Osteoblast (primary cell): ENCODE results near the gene QRSL1. TPM values are rescaled to one million over a fixed set of nuclear protein-coding genes. Genes with fewer than 3 reads are reported as not detected.

ENCODE experiments used
- DNase-seq: peaks from one replicate; pipeline ENCODE4 v3.0.0; 2011; ENCODE audit warnings: low spot score, mixed read lengths; ENCODE audit not compliant: insufficient read length; ENCODE audit errors: missing footprints
- H2AFZ ChIP-seq: 2 replicates; pipeline ENCODE4 v1.6.0; 2011; ENCODE audit warnings: mild to moderate bottlenecking, low read length
- H3K27ac ChIP-seq: 2 replicates; pipeline ENCODE4 v1.5.1; 2011; ENCODE audit warnings: mild to moderate bottlenecking, low read depth, low read length, moderate library complexity
- H3K27me3 ChIP-seq: 2 replicates; pipeline ENCODE4 v1.6.0; 2012; ENCODE audit warnings: mild to moderate bottlenecking, control low read depth, inconsistent platforms, low read length, moderate library complexity; ENCODE audit not compliant: insufficient read depth
- H3K36me3 ChIP-seq: 2 replicates; pipeline ENCODE4 v1.5.1; 2011; ENCODE audit warnings: mild to moderate bottlenecking, low read length, control low read depth, moderate library complexity; ENCODE audit not compliant: insufficient read depth
- H3K4me1 ChIP-seq: 2 replicates; pipeline ENCODE4 v1.5.1; 2011; ENCODE audit warnings: mild to moderate bottlenecking, low read length, control low read depth, moderate library complexity; ENCODE audit not compliant: insufficient read depth
- H3K4me2 ChIP-seq: 2 replicates; pipeline ENCODE4 v1.6.0; 2011; ENCODE audit warnings: mild to moderate bottlenecking, low read length; ENCODE audit not compliant: insufficient read depth
- H3K4me3 ChIP-seq: fragments of 200-600 bp; sonication (generic); 3 replicates; pipeline ENCODE4 v1.5.1; 2012; ENCODE audit warnings: mild to moderate bottlenecking, low read length, inconsistent platforms; ENCODE audit not compliant: insufficient read depth
- H3K79me2 ChIP-seq: 2 replicates; pipeline ENCODE4 v1.6.0; 2012; ENCODE audit warnings: mild to moderate bottlenecking, low read length, control low read depth, inconsistent platforms; ENCODE audit not compliant: insufficient read depth
- H3K9me3 ChIP-seq: 2 replicates; pipeline ENCODE4 v1.5.1; 2011; ENCODE audit warnings: low read depth, low read length, control low read depth
- H4K20me1 ChIP-seq: 2 replicates; pipeline ENCODE4 v1.6.0; 2012; ENCODE audit warnings: mild to moderate bottlenecking, low read length, control low read depth; ENCODE audit not compliant: insufficient read depth
- small RNA-seq: library from RNA; depleted of rRNA; stranded (forward); fragments of <200 nt; gene quantifications from one replicate; pipeline ENCODE3, GENCODE V24; 2012
- total RNA-seq: library from RNA; depleted of rRNA; stranded (reverse); fragments of >200 nt; gene quantifications from 2 replicates; pipeline ENCODE4 v1.2.3, GENCODE V29; 2012
- TF ChIP-seq, protein P1 (sequence below): IDR thresholded peaks from 2 replicates; pipeline ENCODE4 v1.5.1; 2011; ENCODE audit warnings: mild to moderate bottlenecking, low read depth, low read length, moderate library complexity; ENCODE audit errors: extremely low read depth

Gene QRSL1
- total RNA-seq, 1 donor = 12.7 TPM

- Histone ChIP-seq H3K27me3 (peaks cover 18% of the 10 kb centered on the region), H4K20me1 (no peaks in the 10 kb centered on the region), H3K4me3 (no peak overlapping the region), H3K79me2 (no peaks in the 10 kb centered on the region), H2AFZ (no peak overlapping the region), H3K4me1 (no peaks in the 10 kb centered on the region), H3K36me3 (no peaks in the 10 kb centered on the region), H3K9me3 (no peaks in the 10 kb centered on the region), H3K4me2 (no peak overlapping the region), H3K27ac (no peak overlapping the region)
- TF ChIP-seq, protein P1, sequence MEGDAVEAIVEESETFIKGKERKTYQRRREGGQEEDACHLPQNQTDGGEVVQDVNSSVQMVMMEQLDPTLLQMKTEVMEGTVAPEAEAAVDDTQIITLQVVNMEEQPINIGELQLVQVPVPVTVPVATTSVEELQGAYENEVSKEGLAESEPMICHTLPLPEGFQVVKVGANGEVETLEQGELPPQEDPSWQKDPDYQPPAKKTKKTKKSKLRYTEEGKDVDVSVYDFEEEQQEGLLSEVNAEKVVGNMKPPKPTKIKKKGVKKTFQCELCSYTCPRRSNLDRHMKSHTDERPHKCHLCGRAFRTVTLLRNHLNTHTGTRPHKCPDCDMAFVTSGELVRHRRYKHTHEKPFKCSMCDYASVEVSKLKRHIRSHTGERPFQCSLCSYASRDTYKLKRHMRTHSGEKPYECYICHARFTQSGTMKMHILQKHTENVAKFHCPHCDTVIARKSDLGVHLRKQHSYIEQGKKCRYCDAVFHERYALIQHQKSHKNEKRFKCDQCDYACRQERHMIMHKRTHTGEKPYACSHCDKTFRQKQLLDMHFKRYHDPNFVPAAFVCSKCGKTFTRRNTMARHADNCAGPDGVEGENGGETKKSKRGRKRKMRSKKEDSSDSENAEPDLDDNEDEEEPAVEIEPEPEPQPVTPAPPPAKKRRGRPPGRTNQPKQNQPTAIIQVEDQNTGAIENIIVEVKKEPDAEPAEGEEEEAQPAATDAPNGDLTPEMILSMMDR = no peak
- DNase-seq = no peak
Measured at GRCh38 chr6:106710580-106710979, 81.2 kb downstream of the QRSL1 start.

GRCh38 chr6:106714281-106714680, 84.9 kb downstream of the QRSL1 start:
- H3K79me2 ChIP-seq = no peaks in the 10 kb centered on the region
- H3K36me3 ChIP-seq = no peaks in the 10 kb centered on the region
- H3K27me3 ChIP-seq = peaks cover 26% of the 10 kb centered on the region
- H3K4me2 ChIP-seq = no peak overlapping the region
- H3K4me1 ChIP-seq = no peaks in the 10 kb centered on the region
- H3K4me3 ChIP-seq = no peak overlapping the region
- H3K27ac ChIP-seq = no peak overlapping the region
- H2AFZ ChIP-seq = no peak overlapping the region
- H4K20me1 ChIP-seq = no peaks in the 10 kb centered on the region
- TF ChIP-seq, protein P1 = no peak
- H3K9me3 ChIP-seq = no peaks in the 10 kb centered on the region
- no peak for DNase-seq

GRCh38 chr6:106715922-106716321, 86.5 kb downstream of the QRSL1 start:
- Histone ChIP-seq H3K79me2 (no peaks in the 10 kb centered on the region), H3K4me1 (no peaks in the 10 kb centered on the region), H2AFZ (no peak overlapping the region), H3K27ac (no peak overlapping the region), H3K9me3 (no peaks in the 10 kb centered on the region), H3K27me3 (peaks cover 19% of the 10 kb centered on the region), H3K36me3 (no peaks in the 10 kb centered on the region), H3K4me3 (no peak overlapping the region), H4K20me1 (no peaks in the 10 kb centered on the region), H3K4me2 (no peak overlapping the region)
- TF ChIP-seq, protein P1 = no peak
- DNase-seq = no peak

DNA sequence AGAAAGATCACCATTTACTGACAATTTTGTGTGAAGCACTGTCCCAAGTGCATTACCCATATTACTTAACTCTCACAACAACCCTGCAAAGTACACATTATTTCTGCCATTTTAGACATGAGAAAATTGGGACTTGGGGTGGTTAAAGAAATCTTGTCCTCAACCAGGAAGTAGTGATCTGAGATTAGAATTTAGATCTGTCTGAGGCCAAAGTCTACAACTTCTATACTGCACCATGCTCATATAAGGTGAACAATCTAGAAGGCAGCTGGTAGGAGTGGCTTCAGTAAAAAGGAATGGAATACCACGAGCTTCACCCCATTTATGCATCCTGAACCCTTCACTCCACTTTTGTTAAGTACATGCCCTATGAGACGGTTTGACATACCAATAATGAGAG, 87.6 kb downstream of the QRSL1 start:
- no peaks in the 10 kb centered on the region for H3K36me3 ChIP-seq
- TF ChIP-seq, protein P1 = no peak
- peaks cover 16% of the 10 kb centered on the region for H3K27me3 ChIP-seq
- no peaks in the 10 kb centered on the region for H4K20me1 ChIP-seq
- H3K27ac ChIP-seq = no peak overlapping the region
- H3K9me3 ChIP-seq = no peaks in the 10 kb centered on the region
- H3K4me3 ChIP-seq = no peak overlapping the region
- H3K79me2 ChIP-seq = no peaks in the 10 kb centered on the region
- no peak overlapping the region for H3K4me2 ChIP-seq
- H3K4me1 ChIP-seq = no peaks in the 10 kb centered on the region
- no peak for DNase-seq
- no peak overlapping the region for H2AFZ ChIP-seq

Small RNA genes lying within 50 kb of the gene (small RNA-seq; reads per million reads assigned to genes)
- gene RNU6-527P = not detected

Other genes with a start within 250 kb of the QRSL1 start
- 4.4 and 5.1 TPM in 2 replicates for gene RTN4IP1, start 80 bp upstream of the QRSL1 start, total RNA-seq